Measurements from ENCODE around the gene DPH5.

- TF ChIP-seq CTCF (conservative IDR thresholded peaks at IDR 0.05; ENCODE audit: low read depth, low read length) (no peak), POLR2A (IDR thresholded peaks at IDR 0.05; ENCODE audit: low read depth, low read length) (no peak), CEBPB (IDR thresholded peaks at IDR 0.05; ENCODE audit: low read depth, low read length) (no peak), RFX5 (IDR thresholded peaks at IDR 0.05; ENCODE audit: low read depth, low read length) (no peak), RAD21 (IDR thresholded peaks at IDR 0.05; ENCODE audit: low read length) (no peak), MAFK (IDR thresholded peaks at IDR 0.05; ENCODE audit: low read depth, low read length) (no peak), MXI1 (IDR thresholded peaks at IDR 0.05; ENCODE audit: borderline replicate concordance, low read depth, low read length) (no peak), CHD1 (IDR thresholded peaks at IDR 0.05; ENCODE audit: low read depth, low read length) (no peak), BHLHE40 (IDR thresholded peaks at IDR 0.05; ENCODE audit: low read depth, low read length) (no peak), FOS (IDR thresholded peaks at IDR 0.05; ENCODE audit: low read depth, low read length) (no peak), SMC3 (IDR thresholded peaks at IDR 0.05; ENCODE audit: low read depth, low read length) (no peak), MAZ (IDR thresholded peaks at IDR 0.05; ENCODE audit: borderline replicate concordance, low read depth, low read length) (no peak), NFE2L2 (IDR thresholded peaks at IDR 0.05; ENCODE audit: low read depth, low read length) (no peak)
Measured at GRCh38 chr1:101027194-101027772, 1.7 kb upstream of the DPH5 start.
